ENCODE measurements around the gene HABP2.

GRCh38 chr10:113566888-113567287, 14.0 kb downstream of the HABP2 start:
- TF ChIP-seq CTCF (IDR thresholded peaks at IDR 0.05; ENCODE audit: insufficient read depth, low read depth, low read length) = no peak
- no peak for TF ChIP-seq EZH2 (IDR thresholded peaks at IDR 0.05; ENCODE audit: insufficient read depth, low read length)

Data from astrocyte (in vitro differentiated cells and primary cell).